Endothelial cell of umbilical vein (primary cell): Measurements from ENCODE around the gene SHISA9. TPM values are rescaled to one million over a fixed set of nuclear protein-coding genes. Genes with fewer than 3 reads are reported as not detected.

ENCODE experiments used
- BruUV-seq: library from RNA; stranded (reverse); fragments of 400-500 nt; replicated peaks from 2 replicates; lab custom pipeline; 2021; lab: Mats Ljungman, UMichigan
- CTCF ChIA-PET: fragments of 300-600, 350-600 bp; sonication (Branson Sonifier 250); formaldehyde crosslinking; loops from one replicate; lab custom pipeline; 2021; ENCODE audit warnings: antibody characterized with exemption, inconsistent platforms; lab: Charles Lee
- POLR2A ChIA-PET: fragments of 300-600, 350-600 bp; sonication (Branson Sonifier 250); formaldehyde crosslinking; loops from one replicate; lab custom pipeline; 2021; ENCODE audit warnings: antibody characterized with exemption, inconsistent platforms; lab: Charles Lee
- DNase-seq: peaks from one replicate; pipeline ENCODE4 v3.0.0-alpha.2; 2011; ENCODE audit warnings: low read depth, low spot score
- FAIRE-seq: peaks from 2 replicates; lab custom pipeline; 2011; peaks lifted over from hg19 to GRCh38; lab: Jason Lieb, UNC
- H2AFZ ChIP-seq: 2 replicates; pipeline ENCODE4 v1.6.0; 2012; ENCODE audit warnings: low read depth, low read length, control low read depth, inconsistent platforms
- H3K27ac ChIP-seq: 2 replicates; pipeline ENCODE4 v1.5.1; 2011; ENCODE audit warnings: low read depth, mild to moderate bottlenecking, control low read depth, low read length, moderate library complexity; ENCODE audit not compliant: insufficient read depth
- H3K27me3 ChIP-seq, 2 experiments: 2 replicates each; pipeline versions ENCODE4 v1.6.0 to v1.6.1; 2011; ENCODE audit warnings: low read length in 2 of 2, mixed read lengths in 1 of 2; ENCODE audit not compliant: control insufficient read depth in 2 of 2, insufficient read depth in 2 of 2
- H3K36me3 ChIP-seq, 2 experiments: 2 replicates in 1 of 2; 3 replicates in 1 of 2; pipeline ENCODE4 v1.5.1; 2011; ENCODE audit warnings: low read length in 2 of 2, mild to moderate bottlenecking in 1 of 2, moderate library complexity in 1 of 2; ENCODE audit not compliant: control insufficient read depth in 2 of 2, insufficient read depth in 2 of 2; ENCODE audit errors: extremely low read depth in 1 of 2
- H3K4me1 ChIP-seq: 3 replicates; pipeline ENCODE4 v1.5.1; 2011; ENCODE audit warnings: mild to moderate bottlenecking, low read length; ENCODE audit not compliant: control insufficient read depth, insufficient read depth; ENCODE audit errors: extremely low read depth
- H3K4me2 ChIP-seq: 2 replicates; pipeline ENCODE4 v1.6.1; 2011; ENCODE audit warnings: low read length, control low read depth, mixed read lengths; ENCODE audit not compliant: insufficient read depth
- H3K4me3 ChIP-seq, 3 experiments: fragments of 200-600 bp in 1 of 3; sonication (generic), shearing (Covaris generic) in 1 of 3; replicated peaks in 1 of 3; 2 replicates each; pipeline ENCODE4 v1.5.1; 2011 to 2016; ENCODE audit warnings: control low read depth in 3 of 3, low read length in 3 of 3, mild to moderate bottlenecking in 2 of 3, inconsistent platforms in 1 of 3, low read depth in 1 of 3, moderate library complexity in 1 of 3; ENCODE audit not compliant: insufficient read depth in 1 of 3
- H3K79me2 ChIP-seq: 2 replicates; pipeline ENCODE4 v1.6.0; 2012; ENCODE audit warnings: low read length, inconsistent platforms; ENCODE audit not compliant: control insufficient read depth, insufficient read depth
- H3K9ac ChIP-seq: replicated peaks from 2 replicates; pipeline ENCODE3; 2011; ENCODE audit warnings: low read length, control low read depth; ENCODE audit not compliant: insufficient read depth; ENCODE audit errors: extremely low read depth
- H3K9me1 ChIP-seq: replicated peaks from 3 replicates; pipeline ENCODE4 v1.6.0; 2011; ENCODE audit warnings: mild to moderate bottlenecking, low read length; ENCODE audit not compliant: control insufficient read depth, insufficient read depth; ENCODE audit errors: extremely low read depth
- H3K9me3 ChIP-seq: replicated peaks from 2 replicates; pipeline ENCODE4 v1.5.1; 2012; ENCODE audit warnings: low read length, inconsistent platforms; ENCODE audit not compliant: control insufficient read depth, insufficient read depth
- H4K20me1 ChIP-seq: replicated peaks from 2 replicates; pipeline ENCODE3; 2011; ENCODE audit warnings: mild to moderate bottlenecking, low read length; ENCODE audit not compliant: control insufficient read depth, insufficient read depth; ENCODE audit errors: extremely low read depth
- CTCF ChIP-seq, 2 donors: IDR thresholded peaks; 1 replicate in 1 of 2; 2 replicates in 1 of 2; pipeline ENCODE4 v1.5.1; 2011; ENCODE audit warnings: low read length in 2 of 2, mild to moderate bottlenecking in 2 of 2, moderate library complexity in 2 of 2, control low read depth in 1 of 2, inconsistent platforms in 1 of 2, low read depth in 1 of 2; ENCODE audit not compliant: insufficient read depth in 1 of 2; ENCODE audit errors: extremely low read depth in 1 of 2
- EZH2 ChIP-seq: IDR thresholded peaks from 2 replicates; pipeline ENCODE4 v1.6.1; 2012; ENCODE audit warnings: borderline replicate concordance, low read depth, mild to moderate bottlenecking, moderate library complexity, low read length, inconsistent platforms; ENCODE audit not compliant: severe bottlenecking
- FOS ChIP-seq: IDR thresholded peaks from 2 replicates; pipeline ENCODE4 v1.6.1; 2011; ENCODE audit warnings: mild to moderate bottlenecking, low read length, moderate library complexity, borderline replicate concordance; ENCODE audit not compliant: insufficient read depth
- GATA2 ChIP-seq: IDR thresholded peaks from 2 replicates; pipeline ENCODE4 v1.7.0; 2011; ENCODE audit warnings: low read depth, mild to moderate bottlenecking, moderate library complexity, mixed read lengths, low read length; ENCODE audit not compliant: insufficient read length, insufficient read depth
- JUN ChIP-seq: IDR thresholded peaks from 2 replicates; pipeline ENCODE4 v1.6.1; 2011; ENCODE audit warnings: borderline replicate concordance, low read depth; ENCODE audit not compliant: insufficient read length, insufficient read depth
- MAX ChIP-seq: IDR thresholded peaks from 2 replicates; pipeline ENCODE4 v1.6.1; 2011; ENCODE audit not compliant: insufficient read depth, insufficient read length
- MYC ChIP-seq: IDR thresholded peaks from one replicate; pipeline ENCODE4 v1.6.1; 2011; ENCODE audit warnings: mild to moderate bottlenecking, low read depth, low read length
- POLR2A ChIP-seq: IDR thresholded peaks from 2 replicates; pipeline ENCODE4 v1.6.1; 2012; ENCODE audit warnings: low read depth, mild to moderate bottlenecking, control low read depth, low read length
- POLR2AphosphoS5 ChIP-seq: IDR thresholded peaks from 2 replicates; pipeline ENCODE4 v1.6.1; 2012; ENCODE audit warnings: low read depth, mild to moderate bottlenecking, control low read depth, low read length, moderate library complexity; ENCODE audit not compliant: insufficient read depth
- dilution Hi-C: fragments of 300-500 bp; cut with MboI; formaldehyde crosslinking; loops from one replicate; pipeline ENCODE4 v1.15.0; 2019; ENCODE audit warnings: low sequenced_read_pairs; ENCODE audit not compliant: extremely low pct_ligation_motif_present
- intact Hi-C: fragments of 100-400 bp; cut with micrococcal nuclease; formaldehyde crosslinking; loops from one replicate; pipeline ENCODE4 v1.10.0; 2022
- polyA plus RNA-seq, 4 experiments: library from polyadenylated mRNA; depleted of rRNA in 3 of 4; stranded (reverse) in 3 of 4; unstranded in 1 of 4; fragments of >200 nt; gene quantifications; 2 replicates each; pipeline versions ENCODE4 v1.2.1 to v1.2.3, GENCODE V29; 2011 to 2012; ENCODE audit warnings: missing spikeins in 1 of 4
- total RNA-seq: library from RNA; stranded (reverse); gene quantifications from 2 replicates; pipeline ENCODE4 v1.2.3, GENCODE V29; 2021

The SHISA9 gene
- total and polyA plus RNA-seq, 2 donors (not counting 3 experiments of a cell fraction or from before 2014, with no cell fraction given) = not detected

- intact Hi-C loops = no loop called here
- ChIA-PET POLR2A (no interaction called here), CTCF (no interaction called here)
- H2AFZ ChIP-seq = no peak overlapping the region
- H3K9ac ChIP-seq = no peak overlapping the region
- no peaks in the 10 kb centered on the region for H3K4me1 ChIP-seq
- H3K27ac ChIP-seq = no peak overlapping the region
- BruUV-seq = no TSS peak
- no peak overlapping the region for H3K4me3 ChIP-seq
- TF ChIP-seq GATA2 = no peak
- TF ChIP-seq FOS = no peak
- TF ChIP-seq JUN = no peak
- TF ChIP-seq POLR2AphosphoS5 = no peak
- no peak for TF ChIP-seq MYC
- TF ChIP-seq CTCF (IDR thresholded peaks at IDR 0.05; ENCODE audit: extremely low read depth in 1 of 2, insufficient read depth in 1 of 2, low read depth in 1 of 2, low read length in 2 of 2) = no peak
- TF ChIP-seq POLR2A = no peak
- TF ChIP-seq MAX = no peak
- TF ChIP-seq EZH2 = no peak
- H3K36me3 ChIP-seq = no peaks in the 10 kb centered on the region
- peaks cover 5% of the 10 kb centered on the region for H3K9me3 ChIP-seq
- H3K4me2 ChIP-seq = no peak overlapping the region
- dilution Hi-C loops = no loop called here
- no peak for FAIRE-seq
- no peaks in the 10 kb centered on the region for H3K27me3 ChIP-seq
- H3K79me2 ChIP-seq = no peaks in the 10 kb centered on the region
- no peaks in the 10 kb centered on the region for H3K9me1 ChIP-seq
- no peaks in the 10 kb centered on the region for H4K20me1 ChIP-seq
- no peak for DNase-seq
Measured at GRCh38 chr16:13130586-13130985, 229.2 kb downstream of the SHISA9 start.
